Esophagus squamous epithelium (tissue), 5 donors: Measurements from ENCODE around the gene ST6GALNAC3. TPM values are rescaled to one million over a fixed set of nuclear protein-coding genes. Genes with fewer than 3 reads are reported as not detected.

ENCODE experiments used
- DNase-seq: peaks from one replicate; lab custom pipeline; 2025; lab: John Stamatoyannopoulos, UW
- H3K27ac ChIP-seq, 4 donors: fragments of 200-600 bp; sonication (generic); one replicate each; pipeline ENCODE4 v1.5.1; 2016 to 2019; ENCODE audit warnings: mild to moderate bottlenecking in 1 of 4
- H3K27me3 ChIP-seq, 4 donors: fragments of 200-600 bp; sonication (generic); 1 replicate in 3 of 4; 2 replicates in 1 of 4; pipeline versions ENCODE4 v1.5.1 to v1.6.0; 2017 to 2021; ENCODE audit warnings: antibody characterized with exemption in 1 of 4
- H3K36me3 ChIP-seq, 3 donors: fragments of 200-600 bp; sonication (generic); one replicate each; pipeline ENCODE4 v1.5.1; 2016 to 2019
- H3K4me1 ChIP-seq, 3 donors: fragments of 200-600 bp; sonication (generic); one replicate each; pipeline ENCODE4 v1.5.1; 2017 to 2019
- H3K4me3 ChIP-seq, 4 donors: fragments of 200-600 bp; sonication (generic); 1 replicate in 3 of 4; 2 replicates in 1 of 4; pipeline ENCODE4 v1.5.1; 2016 to 2019; ENCODE audit warnings: mild to moderate bottlenecking in 2 of 4, moderate library complexity in 1 of 4
- H3K9me3 ChIP-seq, 3 donors: fragments of 200-600 bp; sonication (generic); one replicate each; pipeline ENCODE4 v1.5.1; 2016 to 2019
- POLR2A ChIP-seq, 4 donors: fragments of 450-650 bp; IDR thresholded peaks; one replicate each; pipeline ENCODE4 v1.6.1; 2017; ENCODE audit warnings: antibody characterized with exemption in 4 of 4, mild to moderate bottlenecking in 4 of 4, moderate library complexity in 3 of 4
- WGBS, 2 donors: methylation state at CpG; one replicate each; pipeline ENCODE4 v1.1.5; 2018; 5-methylcytosine and 5-hydroxymethylcytosine counted together
- intact Hi-C: fragments of 100-400 bp; cut with DNase I; formaldehyde crosslinking; loops from one replicate; pipeline ENCODE4 v1.15.0; 2022
- total RNA-seq, 4 donors: library from RNA; depleted of rRNA; stranded (reverse); fragments of >200 nt; gene quantifications; one replicate each; pipeline ENCODE4 v1.1.0, GENCODE V29; 2016
- TF ChIP-seq, protein P1 (sequence below), 6 experiments: fragments of 450-650 bp in 4 of 6; fragments of 200-600 bp in 2 of 6; sonication (generic) in 2 of 6; IDR thresholded peaks; one replicate each; pipeline ENCODE4 v1.5.1; 2016 to 2019; ENCODE audit warnings: antibody characterized with exemption in 6 of 6, mild to moderate bottlenecking in 4 of 6, moderate library complexity in 4 of 6
- donor health status: DM: yes; HTN: yes; CAD: no.

ST6GALNAC3 gene
- total RNA-seq, 4 donors from 2014 or later: 0.27 to 4.3 (median 2.2) TPM

DNA sequence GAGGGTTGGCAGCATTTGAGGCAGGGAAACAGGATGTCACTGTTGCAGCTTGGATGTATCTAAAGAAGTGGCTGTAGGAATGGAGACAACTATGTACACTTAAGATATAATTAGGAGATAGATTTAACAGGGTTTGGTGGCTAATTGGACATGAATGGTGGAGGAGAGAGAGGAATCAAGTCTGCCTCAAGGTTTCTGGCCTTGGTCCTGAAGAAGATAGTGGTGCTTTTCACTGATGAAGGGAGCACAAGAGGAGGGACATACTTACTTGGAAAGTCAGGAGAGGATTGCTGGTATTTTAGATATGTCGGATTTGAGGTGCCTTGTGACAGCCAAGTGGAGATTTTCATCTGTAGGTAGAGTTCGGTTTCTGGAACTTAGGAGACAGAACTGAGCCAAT is 123.9 kb downstream of the ST6GALNAC3 start:
- DNase-seq: no peak
- no peaks in the 10 kb centered on the region for H3K4me1 ChIP-seq
- no peaks in the 10 kb centered on the region for H3K9me3 ChIP-seq
- H3K4me3 ChIP-seq: no peak overlapping the region
- no peaks in the 10 kb centered on the region for H3K27me3 ChIP-seq
- no peak overlapping the region for H3K27ac ChIP-seq
- TF ChIP-seq POLR2A (IDR thresholded peaks at IDR 0.05): no peak
- TF ChIP-seq, protein P1, sequence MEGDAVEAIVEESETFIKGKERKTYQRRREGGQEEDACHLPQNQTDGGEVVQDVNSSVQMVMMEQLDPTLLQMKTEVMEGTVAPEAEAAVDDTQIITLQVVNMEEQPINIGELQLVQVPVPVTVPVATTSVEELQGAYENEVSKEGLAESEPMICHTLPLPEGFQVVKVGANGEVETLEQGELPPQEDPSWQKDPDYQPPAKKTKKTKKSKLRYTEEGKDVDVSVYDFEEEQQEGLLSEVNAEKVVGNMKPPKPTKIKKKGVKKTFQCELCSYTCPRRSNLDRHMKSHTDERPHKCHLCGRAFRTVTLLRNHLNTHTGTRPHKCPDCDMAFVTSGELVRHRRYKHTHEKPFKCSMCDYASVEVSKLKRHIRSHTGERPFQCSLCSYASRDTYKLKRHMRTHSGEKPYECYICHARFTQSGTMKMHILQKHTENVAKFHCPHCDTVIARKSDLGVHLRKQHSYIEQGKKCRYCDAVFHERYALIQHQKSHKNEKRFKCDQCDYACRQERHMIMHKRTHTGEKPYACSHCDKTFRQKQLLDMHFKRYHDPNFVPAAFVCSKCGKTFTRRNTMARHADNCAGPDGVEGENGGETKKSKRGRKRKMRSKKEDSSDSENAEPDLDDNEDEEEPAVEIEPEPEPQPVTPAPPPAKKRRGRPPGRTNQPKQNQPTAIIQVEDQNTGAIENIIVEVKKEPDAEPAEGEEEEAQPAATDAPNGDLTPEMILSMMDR (IDR thresholded peaks at IDR 0.05): no peak
- 71 to 78% methylated on average over 2 of the region's 2 CpGs for WGBS, 2 donors
- intact Hi-C loops: no loop called here
- no peaks in the 10 kb centered on the region for H3K36me3 ChIP-seq

DNA sequence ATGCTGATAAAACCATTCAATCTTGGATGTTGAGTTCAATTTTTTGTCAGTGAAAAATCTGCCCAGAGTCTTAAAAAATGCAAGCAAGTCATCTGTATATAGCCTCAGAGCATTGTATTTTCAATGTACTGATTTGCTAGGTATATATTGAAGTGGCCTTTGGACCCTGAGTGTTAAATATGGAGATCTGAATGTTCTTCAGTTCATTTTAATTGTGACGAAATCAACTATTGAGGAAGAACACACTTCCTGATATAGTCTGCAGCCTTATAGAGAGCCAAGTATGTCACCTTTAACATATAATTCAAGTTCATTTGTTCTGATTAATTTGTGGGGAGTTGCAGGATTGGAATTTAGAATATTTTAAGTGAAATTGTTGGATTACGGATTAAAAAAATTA is 128.1 kb downstream of the ST6GALNAC3 start:
- Histone ChIP-seq H3K4me3 (no peak overlapping the region), H3K4me1 (no peaks in the 10 kb centered on the region), H3K27ac (no peak overlapping the region), H3K9me3 (no peaks in the 10 kb centered on the region), H3K27me3 (no peaks in the 10 kb centered on the region), H3K36me3 (no peaks in the 10 kb centered on the region)
- intact Hi-C loops: no loop called here
- DNase-seq: no peak
- TF ChIP-seq, protein P1 (IDR thresholded peaks at IDR 0.05): no peak
- no peak for TF ChIP-seq POLR2A (IDR thresholded peaks at IDR 0.05)
- 71 to 82% methylated on average over 2 of the region's 2 CpGs for WGBS, 2 donors

DNA sequence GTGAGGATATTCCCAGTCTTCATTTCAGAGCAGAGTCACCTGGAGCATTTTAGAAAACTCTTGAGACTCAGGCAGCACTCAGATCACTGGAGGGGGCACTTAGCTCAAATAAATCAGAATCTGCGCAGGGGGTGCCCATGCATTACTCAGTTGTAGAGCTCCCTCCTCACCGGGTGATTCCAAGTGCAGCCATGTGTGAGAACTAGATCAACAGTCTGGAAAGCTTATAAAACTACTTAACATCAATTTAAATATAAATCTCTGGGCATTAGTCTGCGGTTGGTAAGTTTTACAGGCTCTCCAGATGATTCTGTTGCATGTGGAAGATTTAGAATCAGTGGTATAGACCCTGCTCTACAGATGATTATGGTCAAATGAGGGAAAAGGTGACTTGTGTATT is 128.6 kb downstream of the ST6GALNAC3 start:
- TF ChIP-seq, protein P1 (IDR thresholded peaks at IDR 0.05): no peak
- TF ChIP-seq POLR2A (IDR thresholded peaks at IDR 0.05): no peak
- Histone ChIP-seq H3K4me1 (no peaks in the 10 kb centered on the region), H3K36me3 (no peaks in the 10 kb centered on the region), H3K9me3 (no peaks in the 10 kb centered on the region), H3K27ac (no peak overlapping the region), H3K4me3 (no peak overlapping the region), H3K27me3 (no peaks in the 10 kb centered on the region)
- intact Hi-C loops: no loop called here
- DNase-seq: no peak
- 75 to 93% methylated on average over 3 of the region's 3 CpGs for WGBS, 2 donors

DNA sequence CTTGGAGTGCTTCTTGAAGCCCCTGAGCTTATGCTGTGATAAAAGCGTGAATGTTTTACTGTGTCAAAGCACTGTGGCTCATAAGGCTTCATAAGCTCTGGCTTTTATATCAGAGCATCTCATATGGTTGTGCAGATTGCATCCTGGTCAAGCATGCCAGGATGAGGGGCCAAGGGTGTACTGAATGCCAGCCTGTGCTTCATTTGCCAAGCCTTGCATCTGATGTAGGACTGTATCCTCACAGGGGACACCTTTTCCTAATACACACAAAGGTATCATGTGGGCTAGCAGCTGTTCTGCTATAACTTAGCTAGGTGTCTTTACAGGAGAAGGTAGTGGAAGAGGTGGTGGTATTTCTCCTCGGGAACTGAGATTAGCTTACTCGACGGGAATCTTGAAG is 134.7 kb downstream of the ST6GALNAC3 start:
- no peak overlapping the region for H3K27ac ChIP-seq
- no peak for TF ChIP-seq POLR2A (IDR thresholded peaks at IDR 0.05)
- TF ChIP-seq, protein P1 (IDR thresholded peaks at IDR 0.05): no peak
- H3K4me1 ChIP-seq: no peaks in the 10 kb centered on the region
- no peak for DNase-seq
- no peak overlapping the region for H3K4me3 ChIP-seq
- no peaks in the 10 kb centered on the region for H3K36me3 ChIP-seq
- intact Hi-C loops: no loop called here
- 61 to 83% methylated on average over 4 of the region's 4 CpGs for WGBS, 2 donors
- H3K9me3 ChIP-seq: no peaks in the 10 kb centered on the region
- no peaks in the 10 kb centered on the region for H3K27me3 ChIP-seq

DNA sequence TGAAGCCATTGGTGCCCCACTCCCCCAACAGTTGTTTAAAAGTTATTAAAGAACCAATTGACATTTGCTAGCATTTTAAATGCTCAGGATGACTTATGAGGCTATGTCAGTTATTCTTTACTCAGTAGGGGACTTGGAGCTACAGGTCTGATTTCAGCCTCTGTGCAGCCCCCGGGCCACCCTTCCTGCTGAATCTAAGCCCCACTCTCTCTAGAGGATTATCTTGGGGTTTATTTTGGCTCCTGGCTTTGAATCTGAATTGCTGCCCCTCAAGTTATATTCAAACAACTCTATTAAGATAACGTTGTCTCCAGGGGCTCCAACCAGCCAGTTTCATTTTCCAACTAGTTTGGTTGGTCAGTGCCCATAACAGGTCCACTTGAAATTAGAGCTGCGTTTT is 135.1 kb downstream of the ST6GALNAC3 start:
- Histone ChIP-seq H3K4me3 (no peak overlapping the region), H3K27ac (no peak overlapping the region), H3K36me3 (no peaks in the 10 kb centered on the region), H3K27me3 (no peaks in the 10 kb centered on the region), H3K9me3 (no peaks in the 10 kb centered on the region), H3K4me1 (no peaks in the 10 kb centered on the region)
- intact Hi-C loops: no loop called here
- WGBS, 2 donors: 56 to 67% methylated on average over 3 of the region's 3 CpGs
- DNase-seq: no peak
- TF ChIP-seq POLR2A (IDR thresholded peaks at IDR 0.05): no peak
- TF ChIP-seq, protein P1 (IDR thresholded peaks at IDR 0.05): no peak
